ENCODE results near the gene SLFN5. TPM values are rescaled to one million over a fixed set of nuclear protein-coding genes. Genes with fewer than 3 reads are reported as not detected.
A peak's percentile ranks its signal among the peaks of the same experiment; 100 is the strongest.

The SLFN5 gene
- total RNA-seq, 2 donors from 2014 or later: 7.8 to 8.9 TPM

GRCh38 chr17:35240861-35241260 is 2.0 kb upstream of the SLFN5 start:
- H3K27ac ChIP-seq: no peak overlapping the region
- DNase-seq (no peak), ATAC-seq (no peak)
- TF ChIP-seq POLR2A (IDR thresholded peaks at IDR 0.05): no peak
- TF ChIP-seq CTCF (IDR thresholded peaks at IDR 0.05): no peak
- WGBS, 2 donors: 90 to 95% methylated on average over 8 of the region's 8 CpGs
- H3K9me3 ChIP-seq: no peaks in the 10 kb centered on the region
- H3K36me3 ChIP-seq (replicated peaks in 1 of 2; ENCODE audit: insufficient read depth in 1 of 2, low read depth in 2 of 2): no peaks in the 10 kb centered on the region
- no peaks in the 10 kb centered on the region for H3K27me3 ChIP-seq
- peaks cover 23% of the 10 kb centered on the region for H3K4me1 ChIP-seq
- intact Hi-C loops (cut with DNase I): no loop called here
- H3K4me3 ChIP-seq: no peak overlapping the region

DNA sequence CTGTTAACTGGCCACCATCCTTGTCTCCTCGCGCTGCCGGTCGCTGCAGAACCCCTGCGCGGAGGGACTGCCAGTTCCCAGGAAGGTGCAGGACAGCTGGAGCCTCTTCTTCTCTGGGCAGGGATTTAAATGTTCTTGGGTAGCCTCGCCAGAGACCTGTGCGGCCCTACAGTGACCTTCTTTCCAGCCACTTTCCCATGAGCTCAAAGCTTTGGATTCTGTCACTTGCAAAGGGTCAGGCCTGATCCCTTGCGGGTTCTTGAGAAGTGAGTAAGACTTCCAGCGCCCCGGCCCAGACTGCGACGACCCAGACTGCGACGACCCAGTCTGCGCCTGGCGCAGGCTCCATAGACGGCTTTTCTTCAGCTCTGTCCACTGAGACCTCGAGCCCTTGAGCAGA is 1.4 kb upstream of the SLFN5 start:
- Histone ChIP-seq H3K27ac (peak overlapping the region in 3 of 4 donors; percentile 89 to 97 (median 91)), H3K4me1 (peaks cover 23% of the 10 kb centered on the region), H3K27me3 (no peaks in the 10 kb centered on the region), H3K9me3 (no peaks in the 10 kb centered on the region), H3K4me3 (no peak overlapping the region), H3K36me3 (replicated peaks in 1 of 2; ENCODE audit: insufficient read depth in 1 of 2, low read depth in 2 of 2) (no peaks in the 10 kb centered on the region)
- WGBS, 2 donors: 87 to 88% methylated on average over 19 of the region's 19 CpGs
- DNase-seq (peak in 1 of 4 donors; percentile 9), ATAC-seq (no peak)
- TF ChIP-seq POLR2A (IDR thresholded peaks at IDR 0.05): no peak
- intact Hi-C loops (cut with DNase I): no loop called here

DNA sequence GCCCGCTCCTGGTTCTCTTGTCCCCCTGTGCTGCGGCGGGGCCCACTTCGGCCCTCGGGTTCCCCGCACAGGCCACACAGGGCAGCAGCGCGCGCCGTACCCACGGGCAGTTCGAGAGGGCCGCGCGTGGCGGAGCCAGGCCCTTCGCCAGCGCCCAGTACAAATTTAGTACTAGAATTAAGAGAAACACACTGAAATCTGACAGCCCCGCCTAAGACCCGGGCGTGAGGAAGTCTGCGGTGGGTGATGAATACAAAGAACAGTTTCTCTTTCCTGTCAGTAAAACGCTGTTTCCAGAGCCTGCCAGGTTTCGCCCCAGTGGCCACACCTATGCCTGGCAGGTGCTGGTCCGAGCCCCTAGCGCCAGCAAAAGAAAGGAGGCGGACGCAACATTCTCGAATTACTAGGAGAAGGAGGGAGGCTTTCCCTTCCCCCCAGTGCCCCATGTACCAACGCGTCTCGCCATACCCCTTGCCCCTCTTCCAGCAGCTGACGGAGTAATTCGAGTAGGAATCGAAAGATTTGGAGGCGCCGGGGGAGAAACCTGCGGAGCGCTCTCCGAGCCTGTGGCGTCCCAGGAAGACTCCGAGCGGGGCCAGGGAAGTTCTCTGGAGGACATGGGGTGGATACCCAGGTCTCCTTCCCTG is 591 bp upstream of the SLFN5 start:
- Histone ChIP-seq H3K27me3 (no peaks in the 10 kb centered on the region), H3K36me3 (replicated peaks in 1 of 2; ENCODE audit: insufficient read depth in 1 of 2, low read depth in 2 of 2) (no peaks in the 10 kb centered on the region), H3K27ac (peak overlapping the region; percentile 88 to 97 (median 90)), H3K4me3 (peak overlapping the region; percentile 15 to 78), H3K9me3 (no peaks in the 10 kb centered on the region), H3K4me1 (peaks cover 23% of the 10 kb centered on the region)
- peak; percentile 84 to 91 (median 90) for DNase-seq
- TF ChIP-seq CTCF (IDR thresholded peaks at IDR 0.05) (peak; percentile 42 to 92 (median 79)), POLR2A (IDR thresholded peaks at IDR 0.05) (no peak)
- peak; percentile 80 for ATAC-seq
- 0 to 2% methylated on average over 25 to 43 of the region's 43 CpGs for WGBS, 2 donors
- intact Hi-C loops (cut with DNase I): no loop called here

DNA sequence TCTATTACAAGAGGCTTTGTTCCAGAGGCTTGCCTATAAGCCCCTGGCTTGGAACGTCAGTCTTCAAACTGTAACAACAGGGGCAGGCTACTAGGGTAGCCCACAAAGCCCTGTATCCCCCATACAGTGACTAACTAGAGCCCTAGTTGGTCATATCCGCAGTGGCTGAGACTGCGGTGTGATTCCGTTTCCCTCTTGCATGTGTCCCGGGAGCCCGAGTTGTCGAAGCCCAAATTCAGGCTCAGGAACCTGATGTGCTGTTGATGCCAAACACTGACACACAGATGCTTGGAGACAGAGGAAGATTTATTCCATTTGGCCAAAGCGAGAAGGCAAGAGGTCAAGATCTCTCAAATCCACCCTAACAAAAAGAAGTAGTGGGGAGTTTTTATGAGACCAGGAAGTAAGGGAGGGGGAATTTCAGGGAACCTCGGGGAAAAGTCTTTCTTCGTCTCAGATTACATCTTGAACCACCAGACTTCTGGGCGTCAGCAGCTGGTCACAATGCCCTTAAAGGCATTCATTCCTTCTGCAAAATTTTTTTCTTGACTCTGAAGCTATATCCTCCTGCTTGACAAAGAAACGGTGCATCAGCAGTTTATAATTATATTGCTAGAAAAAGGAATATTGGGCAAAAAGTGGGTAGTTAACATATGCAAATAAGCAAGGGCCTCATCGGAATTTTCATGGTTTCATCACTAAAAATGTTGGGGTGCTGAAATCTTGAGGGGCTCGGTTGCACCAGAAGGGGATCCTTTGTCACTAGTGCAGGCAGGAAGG is 879 bp downstream of the SLFN5 start:
- H3K27me3 ChIP-seq: no peaks in the 10 kb centered on the region
- peak; percentile 24 for ATAC-seq
- H3K36me3 ChIP-seq (replicated peaks in 1 of 2; ENCODE audit: insufficient read depth in 1 of 2, low read depth in 2 of 2): no peaks in the 10 kb centered on the region
- H3K4me3 ChIP-seq: peak overlapping the region; percentile 15 to 78
- H3K27ac ChIP-seq: peak overlapping the region; percentile 85 to 97 (median 90)
- no peak for TF ChIP-seq CTCF (IDR thresholded peaks at IDR 0.05)
- no peak for TF ChIP-seq POLR2A (IDR thresholded peaks at IDR 0.05)
- H3K9me3 ChIP-seq: no peaks in the 10 kb centered on the region
- intact Hi-C loops (cut with DNase I): no loop called here
- H3K4me1 ChIP-seq: peaks cover 23% of the 10 kb centered on the region
- peak; percentile 26 to 52 (median 42) for DNase-seq
- 18 to 30% methylated on average over 9 to 14 of the region's 14 CpGs for WGBS, 2 donors

GRCh38 chr17:35244341-35245195 is 1.7 kb downstream of the SLFN5 start:
- Histone ChIP-seq H3K9me3 (no peaks in the 10 kb centered on the region), H3K36me3 (replicated peaks in 1 of 2; ENCODE audit: insufficient read depth in 1 of 2, low read depth in 2 of 2) (no peaks in the 10 kb centered on the region), H3K27ac (peak overlapping the region in 2 of 4 donors; percentile 91 to 97), H3K27me3 (no peaks in the 10 kb centered on the region), H3K4me1 (peaks cover 23% of the 10 kb centered on the region), H3K4me3 (no peak overlapping the region)
- intact Hi-C loops (cut with DNase I): no loop called here
- no peak for ATAC-seq
- TF ChIP-seq POLR2A (IDR thresholded peaks at IDR 0.05) (no peak), CTCF (IDR thresholded peaks at IDR 0.05) (no peak)
- 62% methylated on average over 13 of the region's 13 CpGs for WGBS, 2 donors
- DNase-seq: peak; percentile 22 to 60 (median 44)

Measured in body of pancreas (tissue), 4 donors.